HEK293 (cell line): Measurements from ENCODE around the gene ZNF32.

Experiments
- CTCF ChIA-PET: fragments of 350-600 bp; formaldehyde crosslinking; extraction: SDS; loops from one replicate; lab custom pipeline; 2021; ENCODE audit warnings: antibody characterized with exemption; lab: Yijun Ruan, JAX
- POLR2A ChIA-PET: fragments of 300-600 bp; formaldehyde crosslinking; extraction: SDS; loops from one replicate; lab custom pipeline; 2020; ENCODE audit warnings: antibody characterized with exemption, inconsistent platforms; lab: Yijun Ruan, JAX
- H3K27ac ChIP-seq: fragments of 200-500 bp; sonication (Bioruptor generic); 2 replicates; pipeline ENCODE4 v1.5.1; 2014; ENCODE audit warnings: low read depth, low read length, control low read depth, inconsistent platforms; ENCODE audit errors: extremely low read depth
- H3K36me3 ChIP-seq, 2 experiments: fragments of 200-500 bp in 1 of 2; sonication (Bioruptor generic) in 1 of 2; 1 replicate in 1 of 2; 2 replicates in 1 of 2; pipeline ENCODE4 v1.5.1; 2014 to 2017; ENCODE audit warnings: inconsistent platforms in 2 of 2, low read length in 2 of 2; ENCODE audit not compliant: control insufficient read depth in 2 of 2, insufficient read depth in 1 of 2
- H3K4me1 ChIP-seq: fragments of 200-500 bp; sonication (Bioruptor generic); 2 replicates; pipeline ENCODE4 v1.5.1; 2014; ENCODE audit warnings: mild to moderate bottlenecking, low read length, inconsistent platforms; ENCODE audit not compliant: control insufficient read depth, insufficient read depth
- H3K4me3 ChIP-seq: 2 replicates; pipeline ENCODE4 v1.5.1; 2011; ENCODE audit warnings: low read depth, mild to moderate bottlenecking, control low read depth, low read length, moderate library complexity
- H3K9me3 ChIP-seq: fragments of 200-500 bp; sonication (Bioruptor generic); 2 replicates; pipeline ENCODE4 v1.5.1; 2014; ENCODE audit warnings: low read depth, low read length, inconsistent platforms; ENCODE audit not compliant: control insufficient read depth, insufficient read depth
- PATZ1 ChIP-seq: fragments of 450-650 bp; formaldehyde crosslinking; IDR thresholded peaks from 2 replicates; pipeline ENCODE4 v1.5.1; 2016; ENCODE audit warnings: missing biosample characterization, missing genetic modification characterization
- SCRT2 ChIP-seq: fragments of 450-650 bp; formaldehyde crosslinking; IDR thresholded peaks from 2 replicates; pipeline ENCODE4 v1.5.1; 2016; ENCODE audit warnings: missing biosample characterization, missing genetic modification characterization
- TCF7L2 ChIP-seq: IDR thresholded peaks from 2 replicates; pipeline ENCODE4 v1.6.1; 2011; ENCODE audit warnings: low read depth, mild to moderate bottlenecking, inconsistent platforms, low read length, moderate library complexity, borderline replicate concordance
- YY1 ChIP-seq: fragments of 450-650 bp; formaldehyde crosslinking; IDR thresholded peaks from 2 replicates; pipeline ENCODE4 v1.5.1; 2018; ENCODE audit warnings: missing biosample characterization, missing genetic modification characterization
- ZBTB17 ChIP-seq: fragments of 450-650 bp; formaldehyde crosslinking; IDR thresholded peaks from 2 replicates; pipeline ENCODE4 v1.5.1; 2016; ENCODE audit warnings: missing biosample characterization, missing genetic modification characterization
- ZFP69B ChIP-seq: fragments of 450-650 bp; formaldehyde crosslinking; IDR thresholded peaks from 2 replicates; pipeline ENCODE4 v1.5.1; 2016; ENCODE audit warnings: missing biosample characterization, missing genetic modification characterization
- ZNF114 ChIP-seq: fragments of 450-650 bp; formaldehyde crosslinking; IDR thresholded peaks from 2 replicates; pipeline ENCODE4 v1.5.0; 2017; ENCODE audit warnings: missing biosample characterization, missing genetic modification characterization
- ZNF140 ChIP-seq: fragments of 450-650 bp; formaldehyde crosslinking; IDR thresholded peaks from 2 replicates; pipeline ENCODE4 v1.5.1; 2016; ENCODE audit warnings: missing biosample characterization, missing genetic modification characterization
- ZNF214 ChIP-seq: fragments of 450-650 bp; formaldehyde crosslinking; IDR thresholded peaks from 2 replicates; pipeline ENCODE4 v1.5.1; 2017; ENCODE audit warnings: missing biosample characterization, mild to moderate bottlenecking, missing genetic modification characterization, borderline replicate concordance
- ZNF223 ChIP-seq: fragments of 450-650 bp; formaldehyde crosslinking; IDR thresholded peaks from 2 replicates; pipeline ENCODE4 v1.5.1; 2016; ENCODE audit warnings: missing biosample characterization, missing genetic modification characterization
- ZNF292 ChIP-seq: fragments of 450-650 bp; formaldehyde crosslinking; IDR thresholded peaks from 2 replicates; pipeline ENCODE4 v1.5.1; 2016; ENCODE audit warnings: low read depth, missing biosample characterization, missing genetic modification characterization, borderline replicate concordance
- ZNF37A ChIP-seq: fragments of 450-650 bp; IDR thresholded peaks from 2 replicates; pipeline ENCODE4 v1.5.1; 2018; ENCODE audit warnings: missing biosample characterization, missing genetic modification characterization
- ZNF473 ChIP-seq: fragments of 450-650 bp; formaldehyde crosslinking; IDR thresholded peaks from 2 replicates; pipeline ENCODE4 v1.5.1; 2017; ENCODE audit warnings: missing biosample characterization, missing genetic modification characterization
- ZNF544 ChIP-seq: fragments of 450-650 bp; formaldehyde crosslinking; IDR thresholded peaks from 2 replicates; pipeline ENCODE4 v1.5.0; 2017; ENCODE audit warnings: missing biosample characterization, missing genetic modification characterization
- ZNF561 ChIP-seq: fragments of 450-650 bp; IDR thresholded peaks from 2 replicates; pipeline ENCODE4 v1.5.1; 2018; ENCODE audit warnings: missing biosample characterization, missing genetic modification characterization, borderline replicate concordance
- ZNF600 ChIP-seq: fragments of 450-650 bp; formaldehyde crosslinking; IDR thresholded peaks from 2 replicates; pipeline ENCODE4 v1.5.1; 2016; ENCODE audit warnings: missing biosample characterization, missing genetic modification characterization
- ZNF629 ChIP-seq: fragments of 450-650 bp; formaldehyde crosslinking; IDR thresholded peaks from 2 replicates; pipeline ENCODE4 v1.5.1; 2017; ENCODE audit warnings: missing biosample characterization, missing genetic modification characterization
- ZNF639 ChIP-seq: fragments of 450-650 bp; formaldehyde crosslinking; IDR thresholded peaks from 2 replicates; pipeline ENCODE4 v1.5.1; 2016; ENCODE audit warnings: missing biosample characterization, missing genetic modification characterization
- ZNF692 ChIP-seq: fragments of 450-650 bp; formaldehyde crosslinking; IDR thresholded peaks from 2 replicates; pipeline ENCODE4 v1.5.1; 2016; ENCODE audit warnings: missing biosample characterization, missing genetic modification characterization
- ZNF704 ChIP-seq: fragments of 450-650 bp; formaldehyde crosslinking; IDR thresholded peaks from 2 replicates; pipeline ENCODE4 v1.5.1; 2016; ENCODE audit warnings: missing biosample characterization, missing genetic modification characterization
- ZSCAN30 ChIP-seq: fragments of 450-650 bp; IDR thresholded peaks from 2 replicates; pipeline ENCODE4 v1.5.1; 2018; ENCODE audit warnings: missing biosample characterization, mild to moderate bottlenecking, missing genetic modification characterization, moderate library complexity
- TF ChIP-seq, protein P1 (sequence below): fragments of 450-650 bp; formaldehyde crosslinking; IDR thresholded peaks from 2 replicates; pipeline ENCODE4 v1.5.1; 2016; ENCODE audit warnings: missing biosample characterization, missing genetic modification characterization
- TF ChIP-seq, protein P2 (sequence below): fragments of 450-650 bp; formaldehyde crosslinking; IDR thresholded peaks from 2 replicates; pipeline ENCODE4 v1.5.1; 2017; ENCODE audit warnings: missing biosample characterization, mild to moderate bottlenecking, missing genetic modification characterization, moderate library complexity
- TF ChIP-seq, protein P3 (sequence below): IDR thresholded peaks from 2 replicates; pipeline ENCODE4 v1.6.1; 2011; ENCODE audit warnings: mild to moderate bottlenecking, low read depth, low read length, borderline replicate concordance
- TF ChIP-seq, protein P4 (sequence below): sonication (generic); formaldehyde crosslinking; IDR thresholded peaks from 2 replicates; pipeline ENCODE4 v1.8.1; 2022; ENCODE audit warnings: mild to moderate bottlenecking, moderate library complexity, missing genetic modification reagents

Gene ZNF32

DNA sequence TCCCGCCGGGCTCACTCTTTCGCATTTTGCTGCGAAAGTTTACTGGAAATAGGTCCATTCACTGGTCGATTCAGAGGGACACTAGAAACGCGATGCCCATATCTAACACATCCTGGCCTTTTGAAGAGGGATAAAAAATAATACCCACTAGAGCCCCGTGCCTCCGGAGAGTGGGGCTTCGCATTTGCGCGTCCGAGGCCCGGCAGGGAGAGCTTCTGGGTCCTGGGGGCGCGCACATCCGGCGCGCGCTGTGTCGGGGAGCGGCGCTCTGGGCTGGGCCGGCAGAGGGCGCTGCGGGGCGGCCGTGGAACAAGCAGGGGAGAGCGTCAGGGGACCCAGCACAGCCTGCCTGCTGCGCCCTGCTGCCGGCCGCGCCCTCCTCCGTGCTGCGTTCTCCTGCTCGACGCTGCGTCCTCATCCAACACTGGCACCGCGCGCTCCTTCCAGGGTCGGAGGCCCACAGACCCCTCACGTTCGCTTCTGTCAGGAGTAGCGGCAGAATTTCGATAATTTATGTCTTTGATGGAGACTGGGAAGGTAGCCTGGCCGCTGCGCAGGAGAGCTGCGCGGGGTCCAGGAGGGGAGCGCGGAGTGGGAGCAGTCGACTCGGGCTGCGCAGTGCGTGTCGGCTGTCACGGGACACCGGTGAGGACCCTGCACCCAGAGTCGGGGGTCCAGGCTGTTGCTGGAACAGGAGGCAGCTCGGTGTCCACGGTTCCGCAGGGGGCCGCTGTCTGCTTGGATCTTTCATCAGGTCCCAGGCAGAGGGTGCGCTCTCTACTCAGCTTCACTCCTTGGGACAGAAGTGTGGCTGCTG, 41.5 kb upstream of the ZNF32 start (continued):
- TF ChIP-seq ZNF692, result peak; percentile 83
- no peak for TF ChIP-seq ZNF639 (tag by site-specific recombination)
- no peak for TF ChIP-seq ZNF473 (tag by site-specific recombination)
- TF ChIP-seq ZNF214 (tag by site-specific recombination), result no peak
- peak; percentile 26; the same call in 1 of the 2 replicates for TF ChIP-seq ZNF629 (tag by site-specific recombination)
- TF ChIP-seq ZNF561, result peak; percentile 47; the same call in 1 of the 2 replicates
- no peak for TF ChIP-seq ZNF292 (tag by site-specific recombination)
- TF ChIP-seq PATZ1 (tag by site-specific recombination), result peak; percentile 57; the same call in 1 of the 2 replicates
- peak; percentile 81; the same call in 1 of the 2 replicates for TF ChIP-seq ZSCAN30
- peak; percentile 88 for TF ChIP-seq ZBTB17 (tag by site-specific recombination)
- peak; percentile 67 for TF ChIP-seq ZFP69B (tag by site-specific recombination)
- TF ChIP-seq ZNF37A, result no peak
- TF ChIP-seq, protein P1, sequence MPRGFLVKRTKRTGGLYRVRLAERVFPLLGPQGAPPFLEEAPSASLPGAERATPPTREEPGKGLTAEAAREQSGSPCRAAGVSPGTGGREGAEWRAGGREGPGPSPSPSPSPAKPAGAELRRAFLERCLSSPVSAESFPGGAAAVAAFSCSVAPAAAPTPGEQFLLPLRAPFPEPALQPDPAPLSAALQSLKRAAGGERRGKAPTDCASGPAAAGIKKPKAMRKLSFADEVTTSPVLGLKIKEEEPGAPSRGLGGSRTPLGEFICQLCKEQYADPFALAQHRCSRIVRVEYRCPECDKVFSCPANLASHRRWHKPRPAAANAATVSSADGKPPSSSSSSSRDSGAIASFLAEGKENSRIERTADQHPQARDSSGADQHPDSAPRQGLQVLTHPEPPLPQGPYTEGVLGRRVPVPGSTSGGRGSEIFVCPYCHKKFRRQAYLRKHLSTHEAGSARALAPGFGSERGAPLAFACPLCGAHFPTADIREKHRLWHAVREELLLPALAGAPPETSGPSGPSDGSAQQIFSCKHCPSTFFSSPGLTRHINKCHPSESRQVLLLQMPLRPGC (tag by site-specific recombination), result no peak
- TF ChIP-seq YY1 (tag by site-specific recombination), result 0 out of 2 replicates have a peak, but pooled peaks have one; percentile 40
- TF ChIP-seq, protein P2, sequence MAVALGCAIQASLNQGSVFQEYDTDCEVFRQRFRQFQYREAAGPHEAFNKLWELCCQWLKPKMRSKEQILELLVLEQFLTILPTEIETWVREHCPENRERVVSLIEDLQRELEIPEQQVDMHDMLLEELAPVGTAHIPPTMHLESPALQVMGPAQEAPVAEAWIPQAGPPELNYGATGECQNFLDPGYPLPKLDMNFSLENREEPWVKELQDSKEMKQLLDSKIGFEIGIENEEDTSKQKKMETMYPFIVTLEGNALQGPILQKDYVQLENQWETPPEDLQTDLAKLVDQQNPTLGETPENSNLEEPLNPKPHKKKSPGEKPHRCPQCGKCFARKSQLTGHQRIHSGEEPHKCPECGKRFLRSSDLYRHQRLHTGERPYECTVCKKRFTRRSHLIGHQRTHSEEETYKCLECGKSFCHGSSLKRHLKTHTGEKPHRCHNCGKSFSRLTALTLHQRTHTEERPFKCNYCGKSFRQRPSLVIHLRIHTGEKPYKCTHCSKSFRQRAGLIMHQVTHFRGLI (tag by site-specific recombination), result peak; percentile 41; the same call in 1 of the 2 replicates
- no peak for TF ChIP-seq ZNF544
- TF ChIP-seq ZNF114 (tag by site-specific recombination), result no peak

GRCh38 chr10:43689618-43689954, 40.9 kb upstream of the ZNF32 start:
- H3K9me3 ChIP-seq, result no peaks in the 10 kb centered on the region
- POLR2A ChIA-PET, result no interaction called here
- TF ChIP-seq, protein P3, sequence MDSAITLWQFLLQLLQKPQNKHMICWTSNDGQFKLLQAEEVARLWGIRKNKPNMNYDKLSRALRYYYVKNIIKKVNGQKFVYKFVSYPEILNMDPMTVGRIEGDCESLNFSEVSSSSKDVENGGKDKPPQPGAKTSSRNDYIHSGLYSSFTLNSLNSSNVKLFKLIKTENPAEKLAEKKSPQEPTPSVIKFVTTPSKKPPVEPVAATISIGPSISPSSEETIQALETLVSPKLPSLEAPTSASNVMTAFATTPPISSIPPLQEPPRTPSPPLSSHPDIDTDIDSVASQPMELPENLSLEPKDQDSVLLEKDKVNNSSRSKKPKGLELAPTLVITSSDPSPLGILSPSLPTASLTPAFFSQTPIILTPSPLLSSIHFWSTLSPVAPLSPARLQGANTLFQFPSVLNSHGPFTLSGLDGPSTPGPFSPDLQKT, result no peak
- TF ChIP-seq ZNF704 (tag by site-specific recombination), result no peak
- TF ChIP-seq SCRT2 (tag by site-specific recombination), result no peak
- TF ChIP-seq, protein P4, sequence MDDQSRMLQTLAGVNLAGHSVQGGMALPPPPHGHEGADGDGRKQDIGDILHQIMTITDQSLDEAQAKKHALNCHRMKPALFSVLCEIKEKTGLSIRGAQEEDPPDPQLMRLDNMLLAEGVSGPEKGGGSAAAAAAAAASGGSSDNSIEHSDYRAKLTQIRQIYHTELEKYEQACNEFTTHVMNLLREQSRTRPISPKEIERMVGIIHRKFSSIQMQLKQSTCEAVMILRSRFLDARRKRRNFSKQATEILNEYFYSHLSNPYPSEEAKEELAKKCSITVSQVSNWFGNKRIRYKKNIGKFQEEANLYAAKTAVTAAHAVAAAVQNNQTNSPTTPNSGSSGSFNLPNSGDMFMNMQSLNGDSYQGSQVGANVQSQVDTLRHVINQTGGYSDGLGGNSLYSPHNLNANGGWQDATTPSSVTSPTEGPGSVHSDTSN (CRISPR knock-in tag), result no peak
- TF ChIP-seq ZNF140 (tag by site-specific recombination), result no peak
- TF ChIP-seq ZNF223, result no peak
- TF ChIP-seq TCF7L2, result no peak
- no peak for TF ChIP-seq ZNF37A
- TF ChIP-seq ZNF600 (tag by site-specific recombination), result no peak
- CTCF ChIA-PET, result interaction anchor here (0.5 to 2.9 kb wide), 29 partner anchors 9 to 1235 kb away, joined by 3 to 8 read pairs (median 4); no protein-coding TSS in a partner anchor
- no peak overlapping the region for H3K4me3 ChIP-seq
- H3K27ac ChIP-seq, result no peak overlapping the region
- no peaks in the 10 kb centered on the region for H3K36me3 ChIP-seq
- no peaks in the 10 kb centered on the region for H3K4me1 ChIP-seq
